Measurements from ENCODE around the gene HNF1B.

HNF1B gene

DNA sequence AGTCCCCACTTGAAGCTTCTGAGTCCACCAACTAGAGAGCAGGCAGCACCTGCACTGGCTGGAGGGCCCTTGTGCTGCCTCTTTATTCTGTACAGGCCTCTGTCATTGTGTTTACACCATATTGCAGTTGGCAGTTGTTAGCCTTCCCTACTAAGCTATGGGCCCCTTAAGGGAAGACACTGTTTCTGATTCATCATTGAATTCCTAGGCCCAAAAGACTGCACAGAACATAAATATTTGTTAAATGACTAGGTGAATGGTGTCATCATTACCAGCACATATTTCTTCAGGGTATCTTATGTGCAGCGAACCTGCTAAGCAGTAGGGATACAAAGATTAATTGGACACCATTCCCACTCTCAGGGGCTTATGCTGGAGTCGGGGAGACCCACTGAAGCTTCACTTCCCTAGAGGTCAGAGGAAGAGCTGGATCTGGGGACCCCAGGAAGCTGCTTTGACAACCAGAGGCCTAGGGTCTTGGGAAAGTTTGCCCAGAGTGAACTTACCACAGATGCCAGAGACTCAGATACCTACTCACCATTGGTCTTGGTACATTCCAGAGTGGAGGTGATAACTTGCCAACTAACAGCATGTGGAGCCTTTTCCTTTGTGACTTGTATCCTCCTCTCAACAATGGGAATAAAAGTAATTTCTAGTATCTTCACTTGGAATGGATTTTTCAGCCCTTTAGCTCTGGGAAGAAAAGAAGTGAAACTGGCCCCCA is 72.9 kb downstream of the HNF1B start:
- peak; percentile 44 for DNase-seq (ENCODE audit: low read depth)

DNA sequence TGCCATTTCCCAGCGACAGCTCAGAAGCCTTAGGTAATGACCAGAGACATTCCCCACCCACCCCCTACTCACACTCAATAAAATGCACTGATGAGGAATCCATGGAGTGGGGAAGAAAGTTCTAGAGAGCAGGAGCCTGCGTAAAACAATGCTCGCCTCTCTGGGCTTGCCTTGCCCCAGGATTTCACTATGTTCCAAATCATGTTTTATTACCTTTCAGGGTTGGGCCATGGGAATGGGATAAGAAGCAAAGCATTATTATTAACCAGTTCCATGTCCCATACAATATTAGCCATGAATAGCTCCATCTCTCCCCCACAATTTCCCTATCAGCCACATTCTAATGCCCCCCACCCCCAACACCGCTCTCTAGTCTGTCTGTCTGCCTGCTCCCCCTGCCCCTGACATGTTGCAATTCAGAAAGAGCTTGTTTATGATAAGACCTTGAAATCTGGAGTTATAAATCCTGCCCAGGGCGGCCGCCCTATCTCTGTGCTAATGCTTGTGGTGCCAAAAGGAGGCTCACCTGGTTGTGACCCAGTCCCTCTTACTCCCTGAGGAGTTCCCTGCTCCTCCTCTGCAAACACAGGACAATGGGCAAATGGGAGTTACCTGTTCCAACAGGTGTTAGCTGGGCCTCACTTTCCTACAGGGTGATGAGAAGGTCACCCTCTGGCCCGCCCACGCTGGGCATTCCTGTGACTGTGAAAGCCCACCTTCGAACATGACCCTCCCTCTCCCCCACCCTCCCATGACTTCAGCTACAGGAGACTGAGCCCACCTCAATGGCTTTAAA is 73.6 kb downstream of the HNF1B start:
- DNase-seq (ENCODE audit: low read depth) = no peak

- DNase-seq (ENCODE audit: low read depth) = no peak
These were observed 77.8 kb downstream of the HNF1B start for GRCh38 chr17:37667039-37667438.

GRCh38 chr17:37664214-37664613 is 80.6 kb downstream of the HNF1B start:
- DNase-seq (ENCODE audit: low read depth) = no peak

- no peak for DNase-seq (ENCODE audit: low read depth)
These were observed 82.5 kb downstream of the HNF1B start for GRCh38 chr17:37662353-37662752.

GRCh38 chr17:37661400-37662014 is 83.4 kb downstream of the HNF1B start:
- no peak for DNase-seq (ENCODE audit: low read depth)

DNA sequence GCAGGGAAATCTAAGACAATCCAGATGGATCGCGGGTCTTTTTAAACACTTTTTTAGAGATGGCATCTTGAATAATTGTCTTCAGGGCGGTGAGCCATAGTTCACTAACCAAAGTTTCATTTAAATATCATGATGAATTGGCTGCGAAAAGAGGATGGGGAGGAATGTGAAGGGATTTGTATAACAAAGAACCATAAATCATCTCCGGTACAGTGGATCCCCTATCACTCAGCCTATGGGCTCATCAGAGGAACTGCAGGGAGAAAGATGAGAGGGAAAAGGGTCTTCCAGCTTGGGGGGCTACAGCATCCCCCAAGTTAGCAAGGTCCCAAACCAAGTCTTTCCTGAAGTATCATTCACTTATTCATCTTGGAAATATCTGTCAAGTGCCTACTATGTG is 84.9 kb downstream of the HNF1B start:
- no peak for DNase-seq (ENCODE audit: low read depth)

DNA sequence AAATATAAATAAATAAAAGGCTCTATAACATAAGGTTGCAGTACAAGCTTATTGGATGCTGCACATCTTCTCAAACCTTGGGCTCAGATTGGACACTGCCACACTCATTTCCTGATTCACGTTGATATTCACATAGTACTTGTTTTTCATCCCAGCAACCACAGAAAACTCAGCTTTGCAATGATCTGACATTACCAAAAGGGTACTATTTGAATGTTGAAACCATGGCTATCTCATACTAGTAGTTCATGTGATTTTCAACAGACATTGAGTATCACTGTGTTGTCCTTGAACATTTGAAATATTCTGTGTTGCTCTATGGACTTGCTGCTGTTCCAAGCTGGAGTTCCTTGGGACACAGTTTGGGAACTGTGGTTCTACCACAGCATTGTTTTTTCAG is 87.7 kb downstream of the HNF1B start:
- DNase-seq (ENCODE audit: low read depth) = no peak

GRCh38 chr17:37651849-37652248 is 93.0 kb downstream of the HNF1B start:
- DNase-seq (ENCODE audit: low read depth) = no peak

GRCh38 chr17:37650419-37651003 is 94.3 kb downstream of the HNF1B start:
- peak; percentile 25 for DNase-seq (ENCODE audit: low read depth)

GRCh38 chr17:37648555-37648954 is 96.3 kb downstream of the HNF1B start:
- DNase-seq (ENCODE audit: low read depth) = peak; percentile 45

DNA sequence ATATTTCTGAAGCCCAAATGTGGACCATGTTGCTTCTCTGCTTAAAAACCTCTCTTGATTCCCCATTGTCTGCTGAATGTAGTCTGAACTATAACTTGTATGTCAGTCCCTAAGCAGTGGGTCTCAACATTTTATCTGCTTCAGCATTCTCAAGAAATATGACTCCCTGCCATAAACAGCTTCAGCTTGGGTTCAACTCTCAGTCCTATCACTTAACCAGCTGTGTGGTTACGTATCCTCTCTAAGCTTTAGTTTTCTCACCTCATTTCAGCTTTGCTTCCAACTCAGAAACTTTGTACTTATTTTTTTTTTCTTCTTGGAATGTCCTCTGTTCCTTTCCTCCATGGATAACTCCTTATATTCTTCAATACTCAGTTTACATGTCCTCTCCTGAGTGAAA is 97.0 kb downstream of the HNF1B start:
- DNase-seq (ENCODE audit: low read depth) = no peak

GRCh38 chr17:37643869-37644268 is 101.0 kb downstream of the HNF1B start:
- DNase-seq (ENCODE audit: low read depth) = no peak

DNA sequence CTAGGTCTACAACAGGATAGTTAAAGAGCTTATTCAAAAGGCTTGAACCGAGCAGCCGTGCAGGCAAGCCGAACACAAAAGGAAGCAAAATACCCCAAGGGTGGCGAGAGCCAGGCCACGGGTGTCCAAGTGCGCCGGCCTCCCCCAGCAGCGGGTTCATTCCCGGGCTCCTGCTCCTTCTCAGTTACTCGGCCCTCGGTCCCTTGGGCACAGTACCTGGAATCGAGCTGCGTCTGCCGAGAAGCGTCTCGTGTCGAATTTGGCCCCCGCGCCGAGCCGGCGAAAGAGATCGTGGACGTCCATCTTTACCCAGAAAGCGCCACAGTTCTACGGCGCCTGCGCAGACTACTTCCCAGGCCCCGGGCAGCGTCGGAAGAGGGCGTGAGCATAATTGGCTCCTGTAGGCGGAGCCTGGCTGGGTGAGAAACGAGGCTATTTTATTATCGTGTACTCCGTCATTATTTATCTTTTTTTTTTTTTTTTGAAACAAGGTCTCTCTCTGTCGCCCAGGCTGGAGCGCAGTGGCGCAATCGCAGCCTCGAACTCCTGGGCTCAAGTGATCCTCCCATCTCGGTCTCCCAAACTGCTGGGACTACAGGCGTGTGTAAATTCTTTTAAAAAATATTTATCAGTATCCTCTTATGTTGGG is 101.6 kb downstream of the HNF1B start, which contains the start of gene DDX52:
DDX52 (minus strand) TSS at position 329 of the 649 bp plus-strand sequence; CDS start at position 303, 26 bp downstream.
- DNase-seq (ENCODE audit: low read depth) = peak; percentile 81

DNA sequence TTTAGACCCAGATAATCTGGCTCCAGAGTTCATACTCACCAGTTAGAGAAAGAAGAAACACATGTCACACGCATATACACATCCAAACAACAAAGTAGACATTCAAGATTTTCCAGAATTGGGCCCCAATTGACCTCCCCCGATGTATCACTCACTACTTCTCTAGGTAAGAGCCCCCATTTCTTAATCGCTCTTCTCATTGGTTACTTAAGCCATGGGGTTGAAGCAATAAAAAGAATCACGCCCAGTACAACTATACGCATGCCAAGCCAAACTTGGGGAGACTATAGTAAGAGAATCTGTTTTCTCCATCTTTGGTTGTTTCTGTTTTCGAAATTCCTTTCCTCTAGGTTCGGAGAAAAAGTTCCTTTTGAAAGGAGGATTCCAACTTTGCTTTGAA is 102.2 kb downstream of the HNF1B start:
- peak; percentile 25 for DNase-seq (ENCODE audit: low read depth)

- DNase-seq (ENCODE audit: low read depth) = no peak
These were observed 104.8 kb downstream of the HNF1B start for GRCh38 chr17:37640015-37640414.

DNA sequence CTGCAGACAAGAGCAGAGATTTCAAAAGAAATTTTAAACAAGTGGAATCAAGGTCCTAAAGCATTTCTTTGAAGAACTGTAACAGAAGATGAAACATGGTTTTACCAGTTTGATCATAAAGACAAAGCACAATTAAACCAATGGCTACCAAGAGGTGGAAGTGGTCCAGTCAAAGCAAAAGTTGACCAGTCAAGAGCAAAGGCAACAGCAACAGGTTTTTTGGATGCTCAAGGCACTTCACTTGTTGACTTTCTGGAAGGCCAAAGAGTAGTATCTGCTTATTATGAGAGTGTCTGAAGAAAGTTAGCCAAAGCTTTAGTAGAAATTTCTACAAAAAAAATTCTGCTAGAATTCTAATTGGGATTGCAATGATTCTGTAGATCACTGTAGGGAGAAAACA is 106.9 kb downstream of the HNF1B start:
- no peak for DNase-seq (ENCODE audit: low read depth)

Measured in stromal cell of bone marrow (primary cell).